GM19463 (cell line): ENCODE results near the gene KLHDC8A.

Source experiments
- ATAC-seq: cut with Tn5 transposase; IDR thresholded peaks from one replicate; pipeline ENCODE4 v1.9.1; 2021; ENCODE audit warnings: mild to moderate bottlenecking, moderate library complexity; ENCODE audit not compliant: unreplicated experiment

The KLHDC8A gene

DNA sequence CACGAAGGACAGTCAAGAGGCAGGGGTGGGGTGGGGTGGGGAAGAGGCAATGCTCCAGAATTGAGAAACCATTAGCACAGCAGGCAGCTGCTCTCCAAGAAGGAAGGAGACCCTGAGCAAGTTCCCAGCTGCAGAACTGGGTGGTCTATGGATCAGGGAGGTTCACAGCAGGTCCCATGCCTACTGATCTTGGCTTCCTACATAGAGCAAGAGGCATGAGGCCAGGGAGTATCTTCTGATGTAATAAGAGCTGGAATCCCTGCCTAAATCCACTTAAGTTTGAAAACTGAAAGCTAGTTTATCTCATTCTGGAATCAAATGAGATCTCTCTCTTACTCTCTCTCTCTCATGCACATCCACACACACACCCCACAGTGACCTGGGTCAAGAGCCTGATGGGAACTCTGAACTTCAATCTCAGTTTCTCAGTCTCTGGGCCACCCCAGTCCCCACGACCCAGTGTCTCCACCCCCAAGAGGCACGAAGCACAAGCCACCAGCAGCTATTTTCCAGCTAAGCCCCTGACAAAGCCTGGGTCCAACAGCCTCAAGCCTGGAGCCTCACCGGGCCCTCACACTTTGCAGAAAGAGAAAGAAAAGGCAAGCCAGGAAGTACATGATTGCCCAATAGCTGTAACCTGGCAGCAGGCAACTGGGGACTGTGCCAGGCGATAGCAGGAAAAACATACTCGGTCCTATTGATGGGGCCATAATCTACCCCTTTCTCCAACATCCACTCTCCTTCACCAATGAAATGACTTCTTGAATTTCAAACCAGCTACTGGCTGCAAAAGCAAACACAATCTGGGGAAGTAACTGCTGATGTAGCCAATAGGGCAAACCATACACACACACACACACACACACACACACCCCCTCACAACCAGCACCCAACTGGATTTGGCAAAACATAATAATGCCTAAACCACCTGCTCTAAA lies 37.4 kb downstream of the KLHDC8A start:
- ATAC-seq: no peak

DNA sequence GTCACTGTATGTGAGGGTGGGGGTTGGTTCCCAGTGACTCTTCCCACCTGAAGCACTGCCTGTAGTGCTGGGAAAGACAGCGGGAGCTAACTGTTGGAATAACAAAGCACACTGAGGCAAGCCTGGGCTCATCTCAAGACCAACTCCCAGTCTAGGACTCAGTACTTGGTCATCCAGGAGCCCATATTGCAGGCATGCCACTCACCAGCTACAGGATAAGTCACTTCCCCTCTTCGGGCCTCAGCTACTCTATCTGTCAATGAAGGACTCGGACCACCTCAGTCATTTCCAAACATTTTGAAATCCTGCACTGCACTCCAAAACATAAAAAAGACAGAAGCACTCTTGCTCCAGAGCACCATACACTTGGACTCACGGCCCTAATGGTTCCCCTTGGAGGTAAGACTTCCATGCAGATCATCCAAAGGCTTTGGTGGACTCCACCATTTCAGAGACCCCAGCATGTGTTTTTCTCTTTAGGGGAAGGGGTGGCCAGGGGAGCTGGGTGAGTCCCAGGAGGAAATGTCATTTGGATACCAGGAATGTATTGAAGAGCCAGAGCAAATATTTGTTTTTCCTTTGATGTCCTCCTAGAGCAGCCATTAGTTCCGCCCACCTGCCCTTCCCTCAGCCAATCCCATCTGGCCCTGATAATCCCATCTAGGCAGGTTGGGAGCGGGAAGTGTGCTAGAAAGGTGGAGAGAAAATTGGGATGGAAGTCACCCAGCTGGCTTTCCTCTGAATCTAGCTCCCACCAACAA lies 38.3 kb downstream of the KLHDC8A start:
- ATAC-seq: no peak

DNA sequence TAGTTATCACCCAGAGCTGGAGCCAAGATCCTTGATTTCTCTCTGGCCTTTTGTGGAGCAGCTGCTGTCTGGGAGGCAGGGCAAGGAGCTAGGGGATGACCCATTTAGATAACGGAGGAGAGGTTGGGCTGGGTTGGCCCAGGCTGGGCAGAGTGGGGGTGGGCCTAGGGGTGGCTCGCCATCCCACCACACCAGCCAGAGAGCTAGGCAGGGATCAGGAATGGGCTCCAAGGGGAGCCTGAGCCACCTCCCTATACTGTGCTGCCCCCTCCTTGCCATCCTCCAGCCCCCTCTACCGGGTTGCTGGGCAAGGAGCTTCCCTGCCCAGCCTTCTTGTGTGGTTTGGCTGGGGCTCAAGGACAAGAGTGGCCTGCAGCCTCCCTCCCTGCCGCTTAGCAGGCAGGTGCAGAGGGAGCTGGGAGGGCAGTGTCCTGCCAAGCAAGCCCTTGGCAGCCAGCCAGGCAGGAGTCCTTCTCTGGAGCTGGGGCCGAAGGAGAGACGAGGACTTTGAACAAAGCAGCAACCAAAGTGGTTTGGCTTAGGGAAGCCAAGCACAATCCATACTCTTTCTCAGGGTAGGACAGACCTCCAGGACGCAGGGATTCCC lies 39.3 kb downstream of the KLHDC8A start:
- ATAC-seq: no peak

DNA sequence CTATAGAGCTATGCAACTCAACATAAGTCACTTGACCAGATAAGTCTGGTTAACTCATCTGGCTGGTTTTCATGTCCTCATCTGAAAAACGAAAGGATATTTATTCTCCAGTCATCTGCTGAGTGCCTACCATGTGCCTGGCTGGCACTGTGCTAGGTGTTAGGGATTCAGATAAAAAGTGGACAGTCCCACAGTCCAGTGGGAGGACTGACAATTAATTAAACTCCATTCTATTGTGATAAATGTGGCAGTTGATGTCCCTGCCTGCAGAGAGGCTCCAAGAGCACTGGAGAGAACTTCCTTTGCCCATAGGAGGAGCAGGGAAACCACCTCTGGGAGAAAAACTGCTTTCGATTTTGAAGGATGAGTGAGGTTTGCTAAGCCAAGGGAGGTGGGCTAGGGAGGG lies 40.6 kb downstream of the KLHDC8A start:
- ATAC-seq: no peak

DNA sequence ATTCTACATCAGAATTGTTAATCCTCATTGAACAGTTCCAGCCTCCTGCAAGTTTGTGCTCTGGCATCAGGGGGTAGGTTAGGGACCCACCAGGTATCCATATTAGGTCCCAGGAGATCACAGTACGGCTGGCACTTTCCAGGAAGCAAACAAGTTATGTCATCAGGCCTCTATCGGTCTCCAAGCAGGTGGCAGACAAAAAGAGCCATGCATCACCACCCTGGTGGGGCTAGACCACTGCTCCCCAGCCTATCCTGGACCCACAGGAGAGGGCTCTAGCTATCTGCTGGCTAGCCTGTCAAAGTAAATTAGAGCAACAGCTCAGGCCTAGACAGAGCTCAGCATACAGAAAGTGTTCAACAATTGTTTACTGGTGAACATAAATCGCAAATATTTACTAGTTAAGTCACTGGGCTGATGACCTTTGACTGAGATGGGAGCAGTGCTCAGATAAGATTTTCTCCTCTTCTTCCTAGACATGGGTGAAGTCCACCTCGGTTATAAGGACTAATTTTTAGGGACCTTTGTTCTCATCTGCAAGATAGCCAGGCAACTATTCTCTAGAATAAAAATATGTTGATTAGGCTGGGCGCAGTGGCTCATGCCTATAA lies 41.6 kb downstream of the KLHDC8A start:
- ATAC-seq: no peak

DNA sequence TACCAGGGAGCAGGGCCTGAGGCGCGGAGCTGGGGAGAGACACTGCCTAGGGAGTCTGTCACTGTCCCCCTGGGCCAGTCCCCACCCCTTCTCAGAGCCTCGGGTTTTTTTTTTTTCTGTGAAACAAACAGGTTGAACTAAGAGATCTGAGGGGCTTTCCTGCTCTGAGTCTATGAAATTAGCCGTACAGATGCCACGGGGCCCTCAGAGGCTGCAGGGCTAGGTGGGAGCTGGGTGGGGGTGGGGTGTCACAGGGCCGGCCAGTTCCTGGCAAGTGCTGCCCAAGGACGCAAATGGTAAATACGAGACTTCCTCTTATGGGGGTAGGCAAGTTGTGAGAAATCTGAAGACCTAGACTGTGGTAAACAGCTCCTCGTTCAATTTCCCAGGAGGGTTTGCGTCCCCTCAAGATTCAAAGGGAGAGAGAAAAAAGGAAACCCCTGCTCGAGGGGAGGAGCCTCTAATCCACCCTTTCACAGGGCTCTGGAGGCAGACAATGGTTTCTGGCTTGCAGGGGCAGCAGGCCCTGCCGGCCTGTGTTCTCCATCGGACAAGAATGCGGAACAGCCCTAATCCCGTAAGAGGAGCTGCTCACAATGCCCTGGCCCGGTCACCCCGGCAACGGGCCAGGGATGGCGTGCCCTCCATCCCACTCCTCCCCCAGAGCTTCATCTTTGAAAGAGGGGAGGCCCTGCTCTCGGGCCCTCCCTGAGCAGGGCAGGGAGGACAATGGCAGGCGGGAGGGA lies 43.0 kb downstream of the KLHDC8A start:
- ATAC-seq: no peak

DNA sequence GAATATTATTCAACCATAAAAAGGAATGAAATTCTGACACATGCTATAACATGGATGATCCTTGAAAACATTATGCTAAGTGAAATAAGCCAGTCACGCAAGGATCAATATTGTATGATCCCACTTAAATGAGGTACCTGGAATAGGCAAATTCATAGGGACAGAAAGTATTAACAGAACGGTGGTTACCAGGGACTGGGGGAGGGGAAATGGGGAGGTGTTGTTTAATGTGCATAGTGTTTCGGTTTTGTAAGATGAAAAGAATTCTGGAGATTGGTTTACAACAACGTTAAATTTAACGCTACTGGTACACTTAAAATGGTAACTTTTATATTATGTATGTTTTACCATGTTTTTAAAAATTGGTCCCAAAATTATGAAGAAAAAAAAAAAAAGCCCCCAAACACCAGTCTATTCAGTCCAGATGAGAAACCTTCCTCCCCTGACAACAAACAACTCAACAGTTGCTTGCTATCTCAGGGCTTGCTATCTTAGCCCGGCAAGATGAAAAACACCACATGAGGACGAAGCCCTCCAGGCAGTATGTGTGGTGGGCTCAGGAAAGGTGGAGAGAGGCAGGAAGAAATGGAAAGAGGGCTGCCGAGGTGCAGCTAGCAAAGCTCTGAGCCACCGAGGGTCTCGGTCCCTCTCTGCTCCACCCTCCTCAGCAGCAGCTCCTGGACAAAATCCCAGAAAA lies 43.7 kb downstream of the KLHDC8A start:
- no peak for ATAC-seq

DNA sequence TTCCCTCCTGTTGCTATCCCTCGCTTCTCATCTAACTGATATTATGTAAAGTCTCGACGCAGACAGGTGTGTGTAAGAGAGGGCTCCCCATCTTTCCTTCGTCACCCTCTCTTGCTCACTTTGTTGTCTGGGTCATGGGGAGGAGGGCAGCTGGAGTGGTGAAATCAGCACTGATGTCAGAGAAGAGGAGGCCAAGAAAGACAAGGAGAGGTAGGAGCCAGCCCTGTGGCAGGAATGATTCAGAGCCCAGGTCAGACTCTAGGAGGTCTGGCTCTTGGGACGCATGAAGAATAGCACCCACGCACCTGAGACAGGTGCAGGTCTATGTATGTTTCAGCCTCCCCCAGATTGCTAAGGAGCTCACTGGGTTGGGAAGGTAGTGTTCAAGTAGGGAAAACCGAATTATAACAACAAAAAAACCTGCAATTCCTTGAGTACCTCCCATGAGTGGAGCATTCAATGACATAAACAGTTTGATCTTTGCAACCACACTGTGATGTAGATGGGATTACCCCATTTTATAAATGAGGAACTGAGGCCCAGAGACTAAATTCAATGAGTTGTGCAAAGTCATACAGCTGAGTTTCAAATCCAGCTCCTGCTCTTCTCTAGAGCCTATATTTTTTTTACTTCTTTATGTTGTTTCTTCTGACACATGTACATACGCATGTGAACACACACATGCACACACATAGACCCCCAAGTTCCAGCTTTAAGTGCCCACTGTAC lies 45.6 kb downstream of the KLHDC8A start:
- no peak for ATAC-seq

DNA sequence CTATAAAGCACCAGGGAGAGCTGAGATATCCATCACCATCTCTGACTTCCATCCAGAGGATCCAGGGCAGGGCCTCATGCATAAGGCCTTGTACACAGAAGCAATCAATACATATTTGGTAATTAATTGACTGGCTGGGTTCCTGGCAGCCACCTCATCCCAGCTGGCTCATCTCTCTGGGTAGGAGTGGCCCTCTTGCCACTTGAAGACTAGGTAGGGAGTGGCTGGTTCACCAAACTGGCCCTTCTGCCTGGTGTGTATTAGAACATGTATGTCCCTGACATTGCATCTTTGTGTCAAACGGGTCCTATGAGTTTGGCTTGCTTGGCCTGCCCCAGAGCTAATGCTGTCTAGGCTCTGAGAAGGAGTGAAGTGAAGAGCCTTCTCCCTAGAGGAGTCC lies 47.0 kb downstream of the KLHDC8A start:
- no peak for ATAC-seq

DNA sequence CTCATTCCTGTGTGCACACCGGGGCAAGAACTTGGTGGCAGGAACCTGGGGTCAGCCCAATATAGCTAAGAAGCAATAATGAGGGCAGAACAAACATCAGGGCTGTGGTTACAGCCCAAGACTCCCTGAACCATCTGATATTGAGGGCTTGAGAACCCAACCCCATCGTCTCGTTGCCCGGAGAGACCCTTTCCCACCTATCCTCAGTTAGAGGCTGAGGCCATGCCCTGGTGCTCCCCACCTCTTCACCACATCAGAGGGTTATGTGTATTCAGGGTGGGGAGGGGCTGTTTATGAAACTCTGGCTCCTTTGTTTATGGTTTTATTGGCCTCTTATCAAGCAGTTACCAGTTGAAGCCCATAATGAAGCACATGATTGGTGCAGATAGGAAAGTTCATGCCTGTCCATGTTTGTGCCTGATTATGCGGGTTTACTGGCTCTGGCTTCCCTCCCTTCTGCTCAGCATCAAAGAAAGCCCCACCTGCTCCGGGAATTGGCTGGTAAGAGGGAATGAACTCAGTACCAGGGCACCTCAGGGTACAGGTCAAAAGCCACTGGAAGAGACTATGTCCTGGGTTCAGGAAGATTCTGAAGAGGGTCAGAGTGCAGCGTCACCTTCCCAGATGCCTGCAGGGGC lies 49.7 kb downstream of the KLHDC8A start:
- no peak for ATAC-seq

DNA sequence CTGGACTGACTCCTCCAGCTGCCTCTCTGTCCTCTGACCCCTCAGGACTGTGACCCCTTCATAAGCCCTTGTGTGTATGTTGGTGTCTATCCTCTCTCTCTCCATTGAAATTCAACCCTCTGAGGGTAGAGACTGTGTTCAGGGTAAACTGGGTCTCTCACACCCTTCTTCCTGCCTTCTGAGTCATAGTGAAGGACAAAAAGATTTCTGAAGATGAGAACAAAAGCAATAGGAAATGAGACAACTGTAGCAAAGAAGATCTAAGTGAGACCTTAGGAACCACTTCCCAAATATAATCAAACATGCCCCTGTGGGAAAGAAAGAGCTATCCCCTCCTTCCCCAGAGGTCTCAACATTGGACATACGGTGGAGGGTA lies 52.0 kb downstream of the KLHDC8A start:
- ATAC-seq: no peak

DNA sequence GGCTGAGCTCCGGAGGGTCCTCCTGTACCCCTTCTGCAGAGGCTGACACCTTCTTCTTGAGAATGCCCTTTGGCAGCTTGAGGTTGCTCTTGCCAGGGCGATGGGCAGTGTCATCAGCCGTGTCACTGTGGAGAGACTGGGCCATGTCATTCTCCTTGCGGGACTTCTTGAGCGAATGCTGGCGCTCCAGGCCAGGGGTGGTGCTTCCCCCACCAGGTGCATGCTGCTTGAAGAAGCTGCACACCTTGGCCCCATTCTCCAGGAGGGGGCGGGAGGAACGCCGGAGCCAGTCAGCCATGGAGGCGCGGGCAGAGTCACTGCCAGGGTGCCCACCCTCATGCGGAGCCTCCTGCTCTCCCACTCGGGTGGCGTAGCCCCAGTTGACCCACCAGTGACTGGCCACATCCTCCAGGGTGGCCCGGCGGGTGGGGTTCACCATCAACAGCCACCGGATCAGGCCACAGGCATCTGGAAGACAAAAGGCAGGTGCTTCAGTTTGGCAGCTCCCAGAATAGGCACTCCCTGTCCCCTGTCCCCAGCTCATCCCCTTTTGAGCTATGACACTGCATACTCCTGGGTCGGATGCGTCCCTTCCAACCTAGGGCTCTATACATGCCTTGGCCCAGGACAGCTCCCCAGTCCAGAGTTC lies 52.6 kb downstream of the KLHDC8A start:
- no peak for ATAC-seq

DNA sequence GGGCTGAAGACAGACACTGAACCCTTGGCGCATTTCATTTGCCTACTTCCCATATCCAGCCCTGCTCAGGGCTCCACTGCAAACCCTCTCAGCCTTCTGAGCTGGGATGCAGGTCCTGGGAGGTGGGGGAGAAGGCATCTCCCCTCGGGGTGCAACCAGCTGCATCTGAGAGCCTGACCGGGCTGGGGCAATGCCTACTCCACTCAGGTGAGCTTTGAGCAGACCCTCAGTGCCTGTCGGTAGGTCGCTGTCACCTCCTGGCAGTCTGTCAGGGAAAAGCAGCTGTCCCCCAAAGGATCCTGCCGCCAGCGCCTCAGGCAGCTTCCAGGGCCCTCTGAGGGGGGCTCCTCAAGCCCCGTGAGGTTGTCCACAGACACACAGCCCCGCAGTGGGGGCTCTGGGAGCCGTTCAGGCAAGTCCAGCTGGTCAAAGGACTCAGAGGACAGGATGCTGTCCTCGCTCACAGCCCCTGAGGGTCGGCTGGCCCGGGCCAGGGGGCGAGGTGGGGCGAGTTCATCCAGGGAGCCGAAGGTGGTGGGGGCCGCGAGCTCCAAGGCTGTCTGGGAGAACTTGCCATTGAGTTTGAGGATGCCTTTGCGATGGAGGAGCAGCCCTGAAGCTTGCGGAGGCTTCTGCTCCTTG lies 53.4 kb downstream of the KLHDC8A start:
- ATAC-seq: no peak

DNA sequence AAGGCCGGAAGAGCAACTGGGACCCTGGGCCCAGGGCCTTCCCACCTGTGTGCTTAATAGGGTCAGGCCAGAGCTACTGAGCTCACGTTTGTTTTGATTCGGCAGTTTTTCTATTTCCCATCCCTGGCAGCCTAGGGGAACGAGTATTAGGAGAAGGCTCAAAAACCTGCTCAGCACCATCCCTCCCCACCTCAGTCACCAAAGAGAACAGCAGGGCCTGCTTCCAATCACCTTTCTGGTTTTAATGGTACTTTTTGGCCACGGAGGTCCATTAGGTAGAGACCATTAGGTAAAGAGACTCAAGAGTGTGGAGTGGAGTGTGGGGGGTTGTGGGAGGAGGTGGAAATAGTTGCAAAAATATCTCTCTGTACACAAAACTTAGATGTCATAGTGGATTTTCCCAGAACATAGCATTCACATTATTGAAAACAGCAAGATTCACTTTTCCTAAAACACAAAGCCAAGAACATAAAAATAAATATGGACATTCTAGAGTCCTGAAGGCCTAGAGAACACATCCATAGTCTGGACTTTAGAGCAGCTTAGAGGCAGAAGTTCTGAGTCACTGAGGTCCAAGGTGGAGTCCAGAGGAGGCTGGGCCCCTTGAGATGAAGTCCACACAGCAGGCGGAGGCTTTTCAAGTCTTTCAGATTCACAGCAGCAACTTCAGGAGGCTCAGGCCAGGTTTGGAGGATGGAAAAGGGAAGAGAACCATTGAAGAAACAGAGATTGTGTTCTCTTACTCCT lies 54.7 kb downstream of the KLHDC8A start:
- ATAC-seq: no peak

DNA sequence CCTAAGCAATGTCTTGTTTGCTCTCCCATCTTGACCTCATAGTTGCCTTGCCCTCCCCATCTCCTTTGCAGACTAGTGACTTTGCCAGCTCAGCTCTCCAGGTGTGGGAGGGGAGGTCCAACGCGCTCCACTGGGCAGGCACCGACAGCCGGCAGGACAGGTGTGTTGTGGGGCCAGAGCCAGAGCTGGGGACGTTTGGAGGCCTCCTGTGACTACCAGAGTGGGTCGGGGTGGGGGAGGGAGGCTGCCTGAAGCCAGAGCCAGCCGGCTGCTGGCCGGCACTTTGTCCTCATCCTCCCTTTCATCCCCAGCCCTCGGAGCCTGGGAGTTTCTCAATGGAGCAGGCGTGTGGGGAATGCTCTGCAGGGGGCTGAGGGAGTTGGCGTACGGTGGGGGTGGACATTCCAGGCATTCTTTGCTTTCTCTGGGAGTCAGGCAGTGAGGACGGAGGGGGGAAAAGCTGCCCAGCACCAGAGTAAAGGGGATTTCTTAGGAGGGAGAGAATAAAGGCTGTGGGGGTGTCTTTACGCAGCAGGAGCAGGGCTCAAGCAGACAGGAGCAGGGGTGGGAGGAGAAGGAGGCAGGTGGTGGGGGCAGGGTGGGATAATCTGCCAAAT lies 55.4 kb downstream of the KLHDC8A start:
- no peak for ATAC-seq

DNA sequence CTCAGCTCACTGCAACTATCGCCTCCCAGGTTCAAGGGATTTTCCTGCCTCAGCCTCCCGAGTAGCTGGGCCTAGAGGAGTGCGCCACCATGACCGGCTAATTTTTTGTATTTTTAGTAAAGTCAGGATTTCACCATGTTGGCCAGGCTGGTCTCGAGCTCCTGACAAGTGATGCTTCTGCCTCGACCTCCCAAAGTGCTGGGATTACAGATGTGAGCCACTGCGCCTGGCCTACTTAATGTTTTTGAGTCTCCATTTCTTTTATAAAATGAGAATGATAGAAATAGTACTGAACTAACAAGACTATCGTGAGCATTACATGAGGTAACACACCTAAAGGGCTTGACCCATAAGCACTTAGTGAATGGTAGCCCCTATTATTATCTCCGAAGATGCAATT lies 56.6 kb downstream of the KLHDC8A start:
- ATAC-seq: no peak
